Subcutaneous abdominal adipose tissue (tissue), 5 donors: ENCODE data around the gene VHLL.
A peak's percentile ranks its signal among the peaks of the same experiment; 100 is the strongest.
"Not testable (repeated sequence)": the region's sequence is repeated elsewhere in the genome, so short reads cannot be mapped to it uniquely, and the experiment has no call there.

Experiments
- H3K27ac ChIP-seq: one replicate; pipeline ENCODE4 v1.7.0; 2013; ENCODE audit warnings: low read depth, mild to moderate bottlenecking, inconsistent platforms, low read length, moderate library complexity
- H3K27me3 ChIP-seq, 5 donors: one replicate each; pipeline ENCODE4 v1.7.0; 2013; ENCODE audit warnings: low read length in 5 of 5, inconsistent platforms in 1 of 5; ENCODE audit not compliant: control insufficient read depth in 5 of 5, insufficient read depth in 4 of 5
- H3K36me3 ChIP-seq, 5 donors: one replicate each; pipeline ENCODE4 v1.7.0; 2013; ENCODE audit warnings: low read length in 5 of 5; ENCODE audit not compliant: control insufficient read depth in 5 of 5, insufficient read depth in 5 of 5
- H3K4me1 ChIP-seq, 5 donors: one replicate each; pipeline ENCODE4 v1.7.0; 2013; ENCODE audit warnings: low read length in 5 of 5, mild to moderate bottlenecking in 3 of 5, moderate library complexity in 1 of 5; ENCODE audit not compliant: control insufficient read depth in 5 of 5, insufficient read depth in 5 of 5
- H3K4me3 ChIP-seq, 5 donors: one replicate each; pipeline ENCODE4 v1.7.0; 2013; ENCODE audit warnings: low read length in 5 of 5, low read depth in 1 of 5
- H3K9ac ChIP-seq, 5 donors: one replicate each; pipeline ENCODE4 v1.7.0; 2013; ENCODE audit warnings: low read length in 5 of 5, mild to moderate bottlenecking in 4 of 5, moderate library complexity in 3 of 5
- H3K9me3 ChIP-seq, 5 donors: one replicate each; pipeline ENCODE4 v1.7.0; 2013; ENCODE audit warnings: low read length in 5 of 5; ENCODE audit not compliant: control insufficient read depth in 5 of 5
- donor health status: healthy.
- donor health status: healthy.
- donor health status: healthy.
- donor health status: healthy.
- donor health status: healthy.

VHLL gene

GRCh38 chr1:156336242-156336641 is 37.1 kb upstream of the VHLL start:
- Histone ChIP-seq H3K9me3 (no peaks in the 10 kb centered on the region), H3K36me3 (peaks cover 18 to 42% (median 33%) of the 10 kb centered on the region in 5 donors), H3K27ac (no peak overlapping the region), H3K4me1 (peaks cover 2 to 29% (median 18%) of the 10 kb centered on the region in 5 donors), H3K9ac (peak overlapping the region in 1 of 5 donors; percentile 21), H3K27me3 (no peaks in the 10 kb centered on the region), H3K4me3 (peak overlapping the region in 2 of 5 donors; percentile 3 to 42)

- H3K36me3 ChIP-seq = peaks cover 18 to 68% (median 56%) of the 10 kb centered on the region in 5 donors
- H3K27me3 ChIP-seq, H3K4me3 ChIP-seq, H3K9me3 ChIP-seq, H3K9ac ChIP-seq, H3K4me1 ChIP-seq, H3K27ac ChIP-seq: not testable (repeated sequence)
These were observed 24.1 kb upstream of the VHLL start for GRCh38 chr1:156323179-156323578.

- Histone ChIP-seq H3K9ac (no peak overlapping the region), H3K4me3 (no peak overlapping the region), H3K27me3 (no peaks in the 10 kb centered on the region), H3K4me1 (no peaks in the 10 kb centered on the region), H3K27ac (no peak overlapping the region), H3K36me3 (peaks cover 32 to 88% (median 80%) of the 10 kb centered on the region in 5 donors), H3K9me3 (no peaks in the 10 kb centered on the region)
These were observed 21.5 kb upstream of the VHLL start for GRCh38 chr1:156320560-156320959.

GRCh38 chr1:156319664-156320063 is 20.6 kb upstream of the VHLL start:
- H3K9me3 ChIP-seq = no peaks in the 10 kb centered on the region
- H3K4me3 ChIP-seq = no peak overlapping the region
- H3K9ac ChIP-seq = no peak overlapping the region
- H3K36me3 ChIP-seq = peaks cover 34 to 90% (median 78%) of the 10 kb centered on the region in 5 donors
- no peaks in the 10 kb centered on the region for H3K27me3 ChIP-seq
- H3K27ac ChIP-seq = no peak overlapping the region
- H3K4me1 ChIP-seq = no peaks in the 10 kb centered on the region

- no peak overlapping the region for H3K4me3 ChIP-seq
- no peaks in the 10 kb centered on the region for H3K27me3 ChIP-seq
- H3K9ac ChIP-seq = no peak overlapping the region
- H3K36me3 ChIP-seq = peaks cover 41 to 93% (median 78%) of the 10 kb centered on the region in 5 donors
- no peaks in the 10 kb centered on the region for H3K4me1 ChIP-seq
- no peaks in the 10 kb centered on the region for H3K9me3 ChIP-seq
- H3K27ac ChIP-seq = no peak overlapping the region
These were observed 17.8 kb upstream of the VHLL start for GRCh38 chr1:156316909-156317308.

GRCh38 chr1:156310962-156311361 is 11.9 kb upstream of the VHLL start:
- no peaks in the 10 kb centered on the region for H3K9me3 ChIP-seq
- H3K27ac ChIP-seq = no peak overlapping the region
- peaks cover 0 to 9% (median 0%) of the 10 kb centered on the region in 5 donors for H3K4me1 ChIP-seq
- H3K36me3 ChIP-seq = peaks cover 30 to 89% (median 69%) of the 10 kb centered on the region in 5 donors
- no peak overlapping the region for H3K9ac ChIP-seq
- no peaks in the 10 kb centered on the region for H3K27me3 ChIP-seq
- no peak overlapping the region for H3K4me3 ChIP-seq

GRCh38 chr1:156308078-156308477 is 9.0 kb upstream of the VHLL start:
- Histone ChIP-seq H3K4me1 (peaks cover 0 to 9% (median 0%) of the 10 kb centered on the region in 5 donors), H3K9me3 (no peaks in the 10 kb centered on the region), H3K27me3 (no peaks in the 10 kb centered on the region), H3K4me3 (no peak overlapping the region), H3K27ac (no peak overlapping the region), H3K9ac (no peak overlapping the region), H3K36me3 (peaks cover 19 to 68% (median 50%) of the 10 kb centered on the region in 5 donors)

- peaks cover 11 to 41% (median 26%) of the 10 kb centered on the region in 5 donors for H3K36me3 ChIP-seq
- no peak overlapping the region for H3K9ac ChIP-seq
- no peak overlapping the region for H3K27ac ChIP-seq
- H3K9me3 ChIP-seq = no peaks in the 10 kb centered on the region
- no peaks in the 10 kb centered on the region for H3K27me3 ChIP-seq
- no peaks in the 10 kb centered on the region for H3K4me1 ChIP-seq
- H3K4me3 ChIP-seq = no peak overlapping the region
These were observed 6.1 kb upstream of the VHLL start for GRCh38 chr1:156305215-156305614.

- peaks cover 5 to 21% (median 8%) of the 10 kb centered on the region in 5 donors for H3K36me3 ChIP-seq
- H3K27ac ChIP-seq = no peak overlapping the region
- no peaks in the 10 kb centered on the region for H3K9me3 ChIP-seq
- no peak overlapping the region for H3K9ac ChIP-seq
- H3K4me1 ChIP-seq = no peaks in the 10 kb centered on the region
- H3K4me3 ChIP-seq = no peak overlapping the region
- H3K27me3 ChIP-seq = no peaks in the 10 kb centered on the region
These were observed 4.1 kb upstream of the VHLL start for GRCh38 chr1:156303241-156303640.

- Histone ChIP-seq H3K27ac (peak within 1 kb of the TSS; percentile 76), H3K36me3 (peaks cover 0 to 16% (median 12%) of the 10 kb centered on the region in 5 donors), H3K4me3 (peak within 1 kb of the TSS; percentile 83 to 93 (median 90)), H3K9ac (peak within 1 kb of the TSS; percentile 82 to 94 (median 83)), H3K27me3 (no peaks in the 10 kb centered on the region), H3K9me3 (no peaks in the 10 kb centered on the region), H3K4me1 (peaks cover 6 to 48% (median 29%) of the 10 kb centered on the region in 5 donors)
These were observed 3.6 kb downstream of the VHLL start, which contains the start of gene GLMP for GRCh38 chr1:156295391-156295947. Gene GLMP (minus strand): TSS chr1:156295679. CDS start chr1:156295645, 34 bp downstream.
